GM23338 (cell line): ENCODE data around the gene ZCCHC8. TPM values are rescaled to one million over a fixed set of nuclear protein-coding genes. Genes with fewer than 3 reads are reported as not detected.

Experiments used
- ATAC-seq: fragments of 200-7000 bp; cut with Tn5 transposase; 3 replicates; pipeline ENCODE4 v1.9.1; 2020
- DNase-seq: peaks from one replicate; pipeline ENCODE4 v3.0.0-alpha.2; 2015; ENCODE audit warnings: low spot score
- H2AFZ ChIP-seq: fragments of 200-600 bp; sonication (generic); 2 replicates; pipeline ENCODE4 v1.8.0; 2016; ENCODE audit warnings: antibody characterized with exemption, mild to moderate bottlenecking, moderate library complexity
- H3F3A ChIP-seq: fragments of 200-600 bp; sonication (generic); replicated peaks from 2 replicates; pipeline ENCODE4 v1.8.0; 2017; ENCODE audit warnings: antibody characterized with exemption, mixed run types, low read depth
- H3K27ac ChIP-seq: fragments of 200-600 bp; sonication (generic); 2 replicates; pipeline ENCODE4 v1.6.1; 2016; ENCODE audit warnings: low read depth
- H3K27me3 ChIP-seq: fragments of 200-600 bp; sonication (generic); 2 replicates; pipeline ENCODE4 v1.8.0; 2016; ENCODE audit warnings: mild to moderate bottlenecking, mixed run types, moderate library complexity; ENCODE audit not compliant: insufficient read depth
- H3K36me3 ChIP-seq: fragments of 200-600 bp; sonication (generic); 2 replicates; pipeline ENCODE4 v1.8.0; 2016; ENCODE audit warnings: mild to moderate bottlenecking; ENCODE audit not compliant: insufficient read depth
- H3K4me1 ChIP-seq: fragments of 200-600 bp; sonication (generic); 2 replicates; pipeline ENCODE4 v1.8.0; 2016; ENCODE audit warnings: mild to moderate bottlenecking, moderate library complexity; ENCODE audit not compliant: insufficient read depth
- H3K4me2 ChIP-seq: fragments of 200-600 bp; sonication (generic); 2 replicates; pipeline ENCODE4 v1.7.1; 2017; ENCODE audit warnings: mixed run types
- H3K4me3 ChIP-seq: fragments of 200-600 bp; sonication (generic); 2 replicates; pipeline ENCODE4 v1.6.1; 2016; ENCODE audit warnings: mixed run types
- H3K79me2 ChIP-seq: fragments of 200-600 bp; sonication (generic); replicated peaks from 2 replicates; pipeline ENCODE4 v1.8.0; 2017; ENCODE audit warnings: mild to moderate bottlenecking; ENCODE audit not compliant: insufficient read depth
- H3K9me2 ChIP-seq: fragments of 200-600 bp; sonication (generic); 2 replicates; pipeline ENCODE4 v1.8.0; 2017; ENCODE audit not compliant: insufficient read depth
- H4K20me1 ChIP-seq: fragments of 200-600 bp; sonication (generic); replicated peaks from 2 replicates; pipeline ENCODE4 v1.8.0; 2017; ENCODE audit warnings: mild to moderate bottlenecking; ENCODE audit not compliant: insufficient read depth
- H3K27ac Mint-ChIP-seq: 2 replicates; pipeline ENCODE4 v1.8.0; 2020; ENCODE audit warnings: inconsistent platforms, mild to moderate bottlenecking, moderate library complexity, mixed read lengths
- H3K27me3 Mint-ChIP-seq: 3 replicates; pipeline ENCODE4 v1.8.0; 2022; ENCODE audit warnings: low read depth, mild to moderate bottlenecking, moderate library complexity, mixed read lengths, inconsistent platforms; ENCODE audit not compliant: insufficient read depth, poor library complexity
- H3K36me3 Mint-ChIP-seq: 3 replicates; pipeline ENCODE4 v1.8.0; 2021; ENCODE audit warnings: low read depth, mild to moderate bottlenecking, inconsistent platforms, moderate library complexity, mixed read lengths
- H3K4me1 Mint-ChIP-seq: 3 replicates; pipeline ENCODE4 v1.8.0; 2020; ENCODE audit warnings: mild to moderate bottlenecking, inconsistent platforms, mixed read lengths
- H3K4me3 Mint-ChIP-seq: 3 replicates; pipeline ENCODE4 v1.8.0; 2021; ENCODE audit warnings: moderate library complexity, mild to moderate bottlenecking, inconsistent platforms, mixed read lengths
- H3K9me3 Mint-ChIP-seq: 3 replicates; pipeline ENCODE4 v1.8.0; 2020; ENCODE audit warnings: moderate library complexity, mild to moderate bottlenecking, inconsistent platforms, mixed read lengths
- CREB1 ChIP-seq: fragments of 250-450 bp; sonication (Bioruptor Pico); IDR thresholded peaks from 2 replicates; pipeline ENCODE4 v1.5.0; 2020; ENCODE audit warnings: low read depth, mild to moderate bottlenecking, moderate library complexity
- EZH2phosphoT487 ChIP-seq: fragments of 200-600 bp; sonication (generic); IDR thresholded peaks from one replicate; pipeline ENCODE4 v1.8.1; 2018; ENCODE audit warnings: antibody characterized with exemption; ENCODE audit not compliant: unreplicated experiment
- JUNB ChIP-seq: IDR thresholded peaks from one replicate; pipeline ENCODE4 v1.6.1; 2016; ENCODE audit warnings: antibody characterized with exemption; ENCODE audit not compliant: unreplicated experiment
- NANOG ChIP-seq: IDR thresholded peaks from 2 replicates; pipeline ENCODE4 v1.6.1; 2016; ENCODE audit warnings: antibody characterized with exemption, borderline replicate concordance
- STAT1 ChIP-seq: IDR thresholded peaks from one replicate; pipeline ENCODE4 v1.6.1; 2016; ENCODE audit warnings: antibody characterized with exemption; ENCODE audit not compliant: unreplicated experiment
- ZNF114 ChIP-seq: fragments of 250-450 bp; sonication (Bioruptor Pico); IDR thresholded peaks from 2 replicates; pipeline ENCODE4 v1.5.0; 2020; ENCODE audit warnings: mild to moderate bottlenecking, moderate library complexity
- ZNF331 ChIP-seq: fragments of 250-450 bp; sonication (Bioruptor Pico); IDR thresholded peaks from 2 replicates; pipeline ENCODE4 v1.5.0; 2020; ENCODE audit warnings: low read depth, mild to moderate bottlenecking, moderate library complexity
- polyA plus RNA-seq: library from polyadenylated mRNA; unstranded; fragments of >200 nt; fragmentation: Nextera tagmentation; extraction: Ambion mirVana; gene quantifications from 2 replicates; pipeline ENCODE4 v1.2.1, GENCODE V29; 2016
- total RNA-seq: library from RNA; depleted of rRNA; stranded (reverse); fragments of >200 nt; shearing (Covaris generic); gene quantifications from 2 replicates; pipeline ENCODE4 v1.2.3, GENCODE V29; 2014
- TF ChIP-seq, protein P1 (sequence below): IDR thresholded peaks from 2 replicates; pipeline ENCODE4 v1.6.1; 2016; ENCODE audit warnings: antibody characterized with exemption
- TF ChIP-seq, protein P2 (sequence below), 2 experiments: fragments of 200-600 bp in 1 of 2; sonication (generic) in 1 of 2; conservative IDR thresholded peaks; 2 replicates each; pipeline versions ENCODE4 v1.5.1 to v1.6.1; 2016 to 2017; ENCODE audit warnings: antibody characterized with exemption in 2 of 2, low read depth in 2 of 2, mild to moderate bottlenecking in 2 of 2, moderate library complexity in 1 of 2

Gene ZCCHC8
- total and polyA plus RNA-seq, 2 experiments from 2014 or later, result 23.9 to 39.0 TPM

DNA sequence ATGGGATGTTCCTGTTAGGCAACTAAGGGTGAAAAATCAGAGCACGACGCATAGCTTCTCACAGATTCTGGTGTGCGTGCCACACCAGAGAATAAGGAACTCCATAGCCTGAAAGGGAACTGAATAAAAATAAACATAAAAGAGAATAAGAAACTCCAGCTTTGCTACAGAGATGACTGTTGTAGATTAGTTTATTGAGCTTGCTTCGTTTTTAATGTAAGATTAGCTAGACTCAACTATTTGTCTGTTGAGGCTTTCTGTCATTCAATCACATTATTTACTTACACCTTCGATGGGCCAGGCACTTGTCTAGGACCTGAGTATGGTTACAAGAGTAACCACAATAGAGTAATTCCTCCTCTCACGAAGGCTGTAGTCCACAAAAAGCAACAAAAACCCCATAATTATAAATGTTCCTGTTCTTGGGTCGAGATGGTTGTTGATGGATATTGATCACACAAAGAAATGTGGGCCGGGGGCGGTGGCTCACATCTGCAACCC, 807 bp upstream of the ZCCHC8 start (continued):
- TF ChIP-seq, protein P1, sequence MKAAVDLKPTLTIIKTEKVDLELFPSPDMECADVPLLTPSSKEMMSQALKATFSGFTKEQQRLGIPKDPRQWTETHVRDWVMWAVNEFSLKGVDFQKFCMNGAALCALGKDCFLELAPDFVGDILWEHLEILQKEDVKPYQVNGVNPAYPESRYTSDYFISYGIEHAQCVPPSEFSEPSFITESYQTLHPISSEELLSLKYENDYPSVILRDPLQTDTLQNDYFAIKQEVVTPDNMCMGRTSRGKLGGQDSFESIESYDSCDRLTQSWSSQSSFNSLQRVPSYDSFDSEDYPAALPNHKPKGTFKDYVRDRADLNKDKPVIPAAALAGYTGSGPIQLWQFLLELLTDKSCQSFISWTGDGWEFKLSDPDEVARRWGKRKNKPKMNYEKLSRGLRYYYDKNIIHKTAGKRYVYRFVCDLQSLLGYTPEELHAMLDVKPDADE, result no peak
- TF ChIP-seq ZNF331 (CRISPR knock-in tag) (no peak), STAT1 (no peak), EZH2phosphoT487 (no peak)
- TF ChIP-seq, protein P2, sequence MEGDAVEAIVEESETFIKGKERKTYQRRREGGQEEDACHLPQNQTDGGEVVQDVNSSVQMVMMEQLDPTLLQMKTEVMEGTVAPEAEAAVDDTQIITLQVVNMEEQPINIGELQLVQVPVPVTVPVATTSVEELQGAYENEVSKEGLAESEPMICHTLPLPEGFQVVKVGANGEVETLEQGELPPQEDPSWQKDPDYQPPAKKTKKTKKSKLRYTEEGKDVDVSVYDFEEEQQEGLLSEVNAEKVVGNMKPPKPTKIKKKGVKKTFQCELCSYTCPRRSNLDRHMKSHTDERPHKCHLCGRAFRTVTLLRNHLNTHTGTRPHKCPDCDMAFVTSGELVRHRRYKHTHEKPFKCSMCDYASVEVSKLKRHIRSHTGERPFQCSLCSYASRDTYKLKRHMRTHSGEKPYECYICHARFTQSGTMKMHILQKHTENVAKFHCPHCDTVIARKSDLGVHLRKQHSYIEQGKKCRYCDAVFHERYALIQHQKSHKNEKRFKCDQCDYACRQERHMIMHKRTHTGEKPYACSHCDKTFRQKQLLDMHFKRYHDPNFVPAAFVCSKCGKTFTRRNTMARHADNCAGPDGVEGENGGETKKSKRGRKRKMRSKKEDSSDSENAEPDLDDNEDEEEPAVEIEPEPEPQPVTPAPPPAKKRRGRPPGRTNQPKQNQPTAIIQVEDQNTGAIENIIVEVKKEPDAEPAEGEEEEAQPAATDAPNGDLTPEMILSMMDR (conservative IDR thresholded peaks at IDR 0.05; ENCODE audit: low read depth in 2 of 2), result no peak

DNA sequence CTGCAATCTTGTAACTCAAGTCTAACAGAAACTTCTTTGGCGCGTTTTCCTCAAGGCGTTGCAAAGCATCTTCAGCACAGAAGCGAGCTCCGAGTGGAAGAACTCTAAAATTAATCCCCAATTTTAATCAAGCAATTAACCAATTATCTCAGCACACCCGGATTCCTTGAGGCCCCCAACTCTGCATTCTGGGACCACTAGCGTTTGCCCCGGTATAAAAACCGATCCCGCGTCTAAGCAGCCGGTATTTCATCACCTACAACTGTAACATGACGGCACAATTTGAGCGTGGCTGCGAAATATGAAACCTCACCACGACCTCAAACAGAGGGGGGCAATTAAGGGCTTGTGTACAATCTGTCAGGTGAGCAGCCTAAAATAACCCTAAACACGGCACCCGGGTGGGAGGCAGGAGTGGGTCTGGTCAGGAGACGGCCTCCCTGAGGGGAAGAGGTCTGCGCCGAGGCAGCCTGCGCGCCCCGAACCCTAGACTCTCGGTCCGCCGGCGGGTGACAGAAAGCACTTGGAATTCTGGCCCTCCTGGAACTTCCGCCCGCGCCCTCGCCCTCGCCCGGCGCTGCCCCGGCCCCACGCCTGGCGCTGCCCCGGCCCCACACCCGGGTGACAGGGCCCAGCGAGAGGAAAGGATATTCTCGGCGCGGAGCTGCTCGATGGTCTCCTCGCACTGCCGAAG, 594 bp downstream of the ZCCHC8 start:
- H3K4me3 ChIP-seq, result peak overlapping the region; percentile 78
- H3K36me3 ChIP-seq, result peaks cover 21% of the 10 kb centered on the region
- H3K9me2 ChIP-seq, result no peaks in the 10 kb centered on the region
- peaks cover 6% of the 10 kb centered on the region for H4K20me1 ChIP-seq
- peak; percentile 48 for ATAC-seq
- H3K79me2 ChIP-seq, result peaks cover 49% of the 10 kb centered on the region
- no peaks in the 10 kb centered on the region for H3K27me3 ChIP-seq
- peaks cover 60% of the 10 kb centered on the region for H3K36me3 Mint-ChIP-seq
- peaks cover 5% of the 10 kb centered on the region for H3K4me1 ChIP-seq
- H3K4me2 ChIP-seq, result peak overlapping the region; percentile 87
- peak overlapping the region; percentile 93 for H3K27ac ChIP-seq
- H2AFZ ChIP-seq, result peak overlapping the region; percentile 33; the same call in 1 of the 2 replicates
- H3K27ac Mint-ChIP-seq, result peak overlapping the region; percentile 99
- H3F3A ChIP-seq, result peaks cover 29% of the 10 kb centered on the region
- H3K27me3 Mint-ChIP-seq, result peaks cover 11% of the 10 kb centered on the region
- DNase-seq, result peak; percentile 60
- H3K4me1 Mint-ChIP-seq, result peaks cover 20% of the 10 kb centered on the region
- TF ChIP-seq CREB1 (peak; percentile 65), JUNB (no peak)
- H3K9me3 Mint-ChIP-seq, result no peaks in the 10 kb centered on the region
- peak overlapping the region; percentile 98 for H3K4me3 Mint-ChIP-seq

DNA sequence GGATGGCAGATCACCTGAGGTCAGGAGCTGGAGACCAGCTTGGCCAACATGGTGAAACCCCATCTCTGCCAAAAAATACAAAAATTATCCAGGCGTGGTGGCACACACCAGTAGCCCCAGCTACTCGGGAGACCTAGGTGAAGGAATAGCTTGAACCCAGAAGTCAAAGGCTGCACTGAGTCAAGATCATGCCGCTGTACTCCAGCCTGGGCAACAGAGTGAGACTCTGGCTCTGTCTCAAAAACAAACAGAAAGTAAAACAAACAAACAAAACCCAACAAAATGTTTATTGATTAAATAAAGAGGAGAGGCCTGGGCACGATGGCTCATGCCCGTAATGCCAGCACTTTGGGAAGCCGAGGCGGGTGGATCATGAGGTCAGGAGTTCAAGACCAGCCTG, 5.5 kb downstream of the ZCCHC8 start:
- H3K9me2 ChIP-seq, result no peaks in the 10 kb centered on the region
- H3K36me3 ChIP-seq, result peaks cover 10% of the 10 kb centered on the region
- Mint-ChIP-seq H3K4me3 (no peak overlapping the region), H3K36me3 (peaks cover 59% of the 10 kb centered on the region), H3K9me3 (no peaks in the 10 kb centered on the region), H3K4me1 (peaks cover 8% of the 10 kb centered on the region; the same call in 2 of the 3 replicates), H3K27me3 (peaks cover 3% of the 10 kb centered on the region), H3K27ac (no peak overlapping the region)
- H3K4me1 ChIP-seq, result peaks cover 5% of the 10 kb centered on the region
- H3K4me2 ChIP-seq, result no peak overlapping the region
- H3K27me3 ChIP-seq, result no peaks in the 10 kb centered on the region
- no peak for DNase-seq
- H2AFZ ChIP-seq, result no peak overlapping the region
- ATAC-seq, result no peak
- H4K20me1 ChIP-seq, result peaks cover 15% of the 10 kb centered on the region
- no peak overlapping the region for H3K27ac ChIP-seq
- no peak overlapping the region for H3K4me3 ChIP-seq
- 0 out of 2 replicates have a peak, but pooled peaks cover 4% of the 10 kb centered on the region for H3F3A ChIP-seq
- peaks cover 57% of the 10 kb centered on the region for H3K79me2 ChIP-seq
- no peak for TF ChIP-seq ZNF331 (CRISPR knock-in tag)
- TF ChIP-seq ZNF114, result no peak
- TF ChIP-seq EZH2phosphoT487, result no peak
- TF ChIP-seq, protein P2 (conservative IDR thresholded peaks at IDR 0.05; ENCODE audit: low read depth in 2 of 2), result no peak
- no peak for TF ChIP-seq NANOG
- no peak for TF ChIP-seq STAT1
